Muscle layer of duodenum (tissue), 2 donors: Measurements from ENCODE around the gene TWIST1.

Experiments used
- H3K27ac ChIP-seq: one replicate; pipeline ENCODE4 v1.7.0; 2013; ENCODE audit warnings: mild to moderate bottlenecking, low read length
- H3K27me3 ChIP-seq: one replicate; pipeline ENCODE4 v1.7.0; 2013; ENCODE audit warnings: low read depth, mild to moderate bottlenecking, control low read depth, low read length
- H3K36me3 ChIP-seq, 2 donors: one replicate each; pipeline ENCODE4 v1.7.0; 2013; ENCODE audit warnings: low read length in 2 of 2, control low read depth in 1 of 2, mild to moderate bottlenecking in 1 of 2; ENCODE audit not compliant: insufficient read depth in 2 of 2, control insufficient read depth in 1 of 2
- H3K4me1 ChIP-seq, 2 donors: one replicate each; pipeline ENCODE4 v1.7.0; 2013; ENCODE audit warnings: low read length in 2 of 2, mild to moderate bottlenecking in 2 of 2, control low read depth in 1 of 2, moderate library complexity in 1 of 2; ENCODE audit not compliant: insufficient read depth in 2 of 2, control insufficient read depth in 1 of 2
- H3K4me3 ChIP-seq, 2 donors: one replicate each; pipeline ENCODE4 v1.7.0; 2013; ENCODE audit warnings: low read length in 2 of 2, low read depth in 1 of 2, mild to moderate bottlenecking in 1 of 2
- H3K9me3 ChIP-seq, 2 donors: one replicate each; pipeline ENCODE4 v1.7.0; 2013; ENCODE audit warnings: low read length in 2 of 2, control low read depth in 1 of 2, mild to moderate bottlenecking in 1 of 2; ENCODE audit not compliant: control insufficient read depth in 1 of 2
- donor health status: healthy.

TWIST1 gene

DNA sequence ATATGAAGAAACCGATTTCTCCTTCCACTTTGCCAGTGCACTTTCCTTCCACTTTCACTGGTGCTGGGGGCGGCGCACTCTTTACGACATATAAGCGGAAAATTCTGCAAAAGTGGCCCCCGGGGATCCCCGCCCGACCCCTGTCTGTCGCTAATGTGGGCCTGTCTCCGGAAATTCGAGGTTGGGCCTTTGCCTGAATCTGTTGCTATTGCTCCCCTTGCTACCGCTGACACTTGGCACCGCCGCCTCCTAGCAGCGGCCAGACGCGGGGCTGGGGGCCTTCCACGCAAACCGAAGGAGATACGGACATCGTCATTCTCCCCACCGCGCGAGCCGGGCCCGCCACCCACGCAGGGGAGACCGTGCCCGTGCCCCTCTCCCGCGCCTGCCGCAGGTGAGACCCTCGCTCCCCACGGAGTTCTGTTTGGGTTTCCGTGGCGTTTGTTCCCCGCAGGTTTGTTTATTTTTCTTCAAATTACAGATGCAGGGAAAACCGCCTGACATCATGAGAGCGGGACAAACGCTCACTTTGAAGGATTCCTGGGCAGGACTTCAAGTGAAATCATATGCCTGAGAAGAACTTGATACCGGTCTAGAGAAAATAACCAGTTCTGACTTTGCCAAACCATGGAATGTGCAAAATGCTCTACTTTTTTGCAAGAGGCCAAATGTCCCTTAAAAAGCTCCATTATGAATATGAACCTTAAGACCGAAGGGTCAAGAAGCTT is 5.0 kb downstream of the TWIST1 start:
- Histone ChIP-seq H3K9me3 (peaks cover 0 to 8% of the 10 kb centered on the region in 2 donors), H3K4me3 (peak overlapping the region in 1 of 2 donors; percentile 18), H3K4me1 (peaks cover 0 to 29% of the 10 kb centered on the region in 2 donors), H3K27ac (no peak overlapping the region), H3K27me3 (peaks cover 62% of the 10 kb centered on the region), H3K36me3 (no peaks in the 10 kb centered on the region)

DNA sequence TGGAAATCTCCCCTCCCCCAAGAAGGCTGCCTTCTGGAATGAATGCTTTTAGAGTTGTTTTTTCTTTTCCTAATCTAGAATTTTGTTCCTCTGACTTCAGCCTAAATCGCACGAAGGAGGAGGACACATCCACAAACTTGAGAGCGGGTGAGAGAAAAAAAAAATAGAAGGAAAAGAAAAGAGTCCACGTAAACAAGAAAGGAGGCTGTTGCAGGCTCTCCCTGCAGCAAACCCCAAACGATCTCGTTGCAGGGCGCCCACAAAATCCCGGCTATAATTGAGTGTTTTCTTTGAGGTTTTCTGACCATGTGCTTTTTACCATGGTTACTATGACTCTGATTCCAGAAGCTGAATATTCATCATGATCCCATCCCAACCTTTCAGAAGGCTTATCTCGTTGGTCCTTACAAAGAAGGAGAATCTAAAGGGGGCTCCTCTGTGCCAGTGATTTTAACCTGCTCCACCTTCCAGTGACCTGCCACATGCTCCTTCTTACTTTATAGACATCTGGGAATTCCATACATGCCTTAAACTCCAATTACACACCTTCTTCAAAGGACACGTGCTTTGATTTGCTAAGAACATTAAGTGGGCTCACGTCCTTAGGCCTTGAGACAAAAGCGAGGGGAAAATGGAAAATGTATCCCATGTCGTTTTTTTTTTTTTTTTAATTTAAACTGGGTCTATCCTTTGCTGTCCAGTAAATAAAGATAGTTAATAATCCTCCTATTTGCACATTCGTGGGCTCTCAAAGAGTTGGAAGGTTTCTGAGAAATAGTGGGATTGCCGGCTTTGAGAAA is 5.8 kb downstream of the TWIST1 start:
- H3K27me3 ChIP-seq, result peaks cover 69% of the 10 kb centered on the region
- H3K36me3 ChIP-seq, result no peaks in the 10 kb centered on the region
- peaks cover 0 to 8% of the 10 kb centered on the region in 2 donors for H3K9me3 ChIP-seq
- peaks cover 0 to 33% of the 10 kb centered on the region in 2 donors for H3K4me1 ChIP-seq
- H3K27ac ChIP-seq, result no peak overlapping the region
- H3K4me3 ChIP-seq, result peak overlapping the region in 1 of 2 donors; percentile 18

DNA sequence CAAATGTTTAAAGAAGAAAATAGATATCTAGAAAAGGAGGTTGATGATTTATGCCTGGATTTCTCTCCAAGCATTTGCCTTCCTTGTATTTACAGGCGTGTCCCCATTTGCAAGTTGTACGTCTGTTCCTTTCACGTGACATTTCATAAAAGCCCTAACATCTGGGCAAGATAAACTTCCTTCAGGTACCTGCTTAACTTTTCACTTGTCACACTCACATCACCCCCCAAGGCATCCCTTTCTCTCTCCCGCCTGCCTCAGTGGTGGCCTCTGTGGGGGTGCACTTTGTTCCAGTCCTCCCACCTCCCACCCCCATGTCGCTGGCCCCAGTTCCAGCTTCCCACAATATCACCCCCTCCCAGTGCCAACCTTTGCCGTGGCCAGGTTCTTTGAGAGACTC is 6.7 kb downstream of the TWIST1 start:
- Histone ChIP-seq H3K4me1 (peaks cover 0 to 35% of the 10 kb centered on the region in 2 donors), H3K27ac (no peak overlapping the region), H3K27me3 (peaks cover 69% of the 10 kb centered on the region), H3K4me3 (no peak overlapping the region), H3K9me3 (peaks cover 0 to 8% of the 10 kb centered on the region in 2 donors), H3K36me3 (no peaks in the 10 kb centered on the region)

- Histone ChIP-seq H3K27ac (no peak overlapping the region), H3K4me3 (no peak overlapping the region), H3K4me1 (peaks cover 0 to 35% of the 10 kb centered on the region in 2 donors)
Observed at GRCh38 chr7:19110026-19110730, 7.3 kb downstream of the TWIST1 start.

DNA sequence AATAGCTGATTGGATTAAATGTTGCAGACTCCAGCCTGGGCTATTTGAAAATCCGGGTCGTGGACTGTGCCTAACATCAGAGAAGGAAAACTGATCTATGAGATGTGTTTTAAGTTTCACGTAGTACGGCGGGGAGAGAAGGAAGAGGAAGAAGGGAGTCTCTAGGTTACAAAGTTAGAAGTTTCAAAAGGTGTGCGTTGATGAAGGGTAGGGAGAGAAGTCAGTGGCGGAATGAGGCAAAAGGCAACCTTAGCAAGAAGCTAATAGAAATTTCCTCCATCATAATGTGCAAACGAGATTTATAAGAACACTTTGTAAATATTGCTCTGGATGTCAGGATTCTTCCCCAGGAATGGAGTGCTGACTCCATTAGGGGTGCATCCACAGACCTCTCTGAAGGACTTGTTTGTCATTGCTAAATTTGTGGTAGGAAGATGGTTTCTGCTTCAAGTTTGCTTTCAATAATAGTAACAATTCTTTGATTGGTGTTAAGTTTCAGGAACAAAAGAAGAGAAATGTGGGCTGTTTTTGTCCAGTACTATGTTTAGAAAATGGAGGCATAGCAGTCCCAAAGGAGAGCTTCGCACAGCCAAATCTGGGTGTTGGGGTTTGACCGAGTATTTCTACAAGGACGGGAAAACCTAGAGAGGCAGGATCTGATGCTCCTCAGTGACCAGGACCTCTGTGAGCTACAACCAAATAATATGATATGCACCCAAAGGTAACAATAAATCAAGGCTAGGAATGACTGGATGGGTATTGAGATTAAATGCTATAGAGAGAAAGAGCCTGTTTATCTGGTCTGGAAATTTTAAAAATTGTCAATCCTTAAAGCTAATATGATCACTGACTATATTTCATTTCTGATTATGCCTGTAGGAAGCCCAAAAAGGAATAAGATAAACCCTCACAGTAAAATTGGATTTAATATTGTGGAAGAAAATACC is 8.2 kb downstream of the TWIST1 start:
- peaks cover 0 to 8% of the 10 kb centered on the region in 2 donors for H3K9me3 ChIP-seq
- H3K4me1 ChIP-seq, result peaks cover 0 to 35% of the 10 kb centered on the region in 2 donors
- no peaks in the 10 kb centered on the region for H3K36me3 ChIP-seq
- H3K27me3 ChIP-seq, result peaks cover 70% of the 10 kb centered on the region
- H3K27ac ChIP-seq, result no peak overlapping the region
- H3K4me3 ChIP-seq, result no peak overlapping the region

More at GRCh38 chr7:19110026-19110730, 7.3 kb downstream of the TWIST1 start:
- Histone ChIP-seq H3K9me3 (peaks cover 0 to 8% of the 10 kb centered on the region in 2 donors), H3K36me3 (no peaks in the 10 kb centered on the region), H3K27me3 (peaks cover 70% of the 10 kb centered on the region)

DNA sequence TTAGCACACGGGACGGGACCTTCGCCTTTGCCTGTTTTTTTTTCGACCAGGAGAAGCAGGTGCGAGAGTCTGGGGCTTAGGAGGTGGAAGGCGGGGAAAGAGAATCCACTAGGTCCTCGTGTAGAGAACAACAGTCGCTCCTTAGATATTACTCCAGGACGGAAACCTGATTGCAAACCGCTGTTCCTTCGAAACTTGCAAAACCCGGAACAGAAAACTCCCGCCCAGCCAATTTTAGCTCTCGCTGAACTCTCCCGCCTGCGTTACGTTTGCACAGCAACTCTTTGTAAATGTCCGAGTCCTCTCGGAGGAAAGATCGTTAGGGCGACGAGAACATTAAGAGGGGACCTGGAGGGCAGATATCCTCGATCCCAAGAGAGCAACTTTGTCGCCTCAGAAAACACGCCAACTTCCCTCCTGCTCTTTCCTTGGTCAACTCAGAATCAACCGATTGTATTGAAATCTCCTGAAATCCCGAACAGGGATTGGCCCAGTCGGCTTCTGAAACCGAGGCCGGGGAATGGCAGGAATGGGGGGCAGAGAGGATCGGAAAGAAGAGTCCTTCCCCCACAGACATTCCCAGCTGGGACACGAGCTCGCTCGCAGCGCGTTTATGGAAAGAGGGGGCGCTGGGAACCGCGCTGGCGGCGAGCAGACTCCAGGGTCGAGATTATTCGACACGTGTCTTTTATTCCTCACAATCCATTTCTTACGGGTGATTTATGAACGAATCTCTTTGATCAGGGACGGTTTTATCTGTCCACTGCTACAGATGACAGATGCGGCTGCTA is 9.9 kb downstream of the TWIST1 start:
- H3K36me3 ChIP-seq, result no peaks in the 10 kb centered on the region
- peaks cover 66% of the 10 kb centered on the region for H3K27me3 ChIP-seq
- H3K4me1 ChIP-seq, result peaks cover 0 to 32% of the 10 kb centered on the region in 2 donors
- H3K27ac ChIP-seq, result no peak overlapping the region
- H3K9me3 ChIP-seq, result peaks cover 0 to 7% of the 10 kb centered on the region in 2 donors
- peak overlapping the region; percentile 53 to 64 for H3K4me3 ChIP-seq

- H3K36me3 ChIP-seq, result no peaks in the 10 kb centered on the region
- no peak overlapping the region for H3K27ac ChIP-seq
- H3K9me3 ChIP-seq, result peaks cover 0 to 4% of the 10 kb centered on the region in 2 donors
- H3K4me3 ChIP-seq, result peak overlapping the region; percentile 53 to 64
- H3K27me3 ChIP-seq, result peaks cover 63% of the 10 kb centered on the region
- peaks cover 0 to 26% of the 10 kb centered on the region in 2 donors for H3K4me1 ChIP-seq
Observed at GRCh38 chr7:19107081-19107355, 10.4 kb downstream of the TWIST1 start.

DNA sequence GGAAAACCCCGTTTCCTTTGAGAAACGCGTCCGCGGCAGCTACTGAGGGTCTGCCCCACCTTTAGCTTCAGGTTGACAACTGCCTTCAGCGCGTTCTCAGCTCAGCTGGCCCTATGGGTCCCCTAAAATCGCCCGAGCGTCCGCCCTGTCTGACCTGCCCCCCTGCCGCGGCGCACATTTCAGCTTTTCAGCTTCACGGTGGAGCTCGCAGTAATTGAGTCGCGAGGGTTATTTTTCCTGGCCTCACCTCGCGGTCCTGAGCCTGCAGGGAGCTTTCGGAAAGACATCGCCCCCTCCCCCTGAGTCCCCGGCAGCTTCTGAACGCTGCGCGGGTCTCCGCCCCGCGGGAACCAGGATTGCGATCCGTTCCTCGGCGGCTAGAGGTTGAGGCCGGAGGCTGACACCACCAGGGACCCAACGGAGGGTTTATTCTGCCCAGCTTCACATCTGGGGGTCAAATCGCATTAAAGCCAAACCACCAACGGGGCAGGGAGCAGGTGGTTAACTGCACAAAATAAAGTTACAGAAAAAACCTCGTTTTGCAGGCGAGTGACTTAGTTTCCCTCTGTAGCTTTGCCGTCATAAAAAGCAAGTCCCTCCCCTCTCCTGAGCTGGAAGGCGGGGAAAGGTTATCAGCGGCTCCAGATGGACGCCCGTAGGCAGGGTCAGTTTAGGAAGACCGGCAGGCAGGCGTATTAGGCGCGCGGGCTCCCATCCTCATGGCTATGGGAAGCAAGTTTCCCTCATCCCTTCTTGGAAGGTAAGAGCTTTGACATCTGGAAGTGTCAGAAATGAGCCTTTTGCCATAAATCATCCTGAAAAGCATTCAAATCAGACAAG is 11.0 kb downstream of the TWIST1 start:
- Histone ChIP-seq H3K27ac (no peak overlapping the region), H3K27me3 (peaks cover 58% of the 10 kb centered on the region), H3K36me3 (no peaks in the 10 kb centered on the region), H3K4me3 (peak overlapping the region; percentile 0 to 53), H3K9me3 (peaks cover 0 to 4% of the 10 kb centered on the region in 2 donors), H3K4me1 (peaks cover 0 to 26% of the 10 kb centered on the region in 2 donors)

- H3K27me3 ChIP-seq, result peaks cover 51% of the 10 kb centered on the region
- H3K27ac ChIP-seq, result no peak overlapping the region
- H3K9me3 ChIP-seq, result peaks cover 0 to 4% of the 10 kb centered on the region in 2 donors
- H3K4me3 ChIP-seq, result no peak overlapping the region
- H3K36me3 ChIP-seq, result no peaks in the 10 kb centered on the region
- H3K4me1 ChIP-seq, result peaks cover 0 to 26% of the 10 kb centered on the region in 2 donors
Observed at GRCh38 chr7:19105546-19105945, 11.9 kb downstream of the TWIST1 start.
